GM20431 (cell line): ENCODE results near the gene PARD6B.

ENCODE experiments used
- in situ Hi-C: fragments of 300-500 bp; cut with MseI, MboI; formaldehyde crosslinking; loops from one replicate; pipeline ENCODE4 v1.15.0; 2020; ENCODE audit warnings: low sequenced_read_pairs; ENCODE audit not compliant: unreplicated experiment

PARD6B gene

GRCh38 chr20:50721881-50722281, 9.5 kb upstream of the PARD6B start:
- in situ Hi-C loops: no loop called here

- in situ Hi-C loops: no loop called here
Observed at GRCh38 chr20:50722424-50723155, 8.8 kb upstream of the PARD6B start.

- in situ Hi-C loops: no loop called here
Observed at GRCh38 chr20:50723672-50724071, 7.7 kb upstream of the PARD6B start.

- in situ Hi-C loops: no loop called here
Observed at GRCh38 chr20:50724112-50724725, 7.2 kb upstream of the PARD6B start.

GRCh38 chr20:50724851-50725723, 6.3 kb upstream of the PARD6B start:
- in situ Hi-C loops: no loop called here

- in situ Hi-C loops: no loop called here
Observed at GRCh38 chr20:50725724-50726005, 5.7 kb upstream of the PARD6B start.

- in situ Hi-C loops: no loop called here
Observed at GRCh38 chr20:50726955-50727791, 4.2 kb upstream of the PARD6B start.

GRCh38 chr20:50727792-50728485, 3.4 kb upstream of the PARD6B start:
- in situ Hi-C loops: no loop called here

GRCh38 chr20:50728486-50728980, 2.8 kb upstream of the PARD6B start:
- in situ Hi-C loops: no loop called here

- in situ Hi-C loops: no loop called here
Observed at GRCh38 chr20:50728981-50729874, 2.2 kb upstream of the PARD6B start.

GRCh38 chr20:50729901-50730764, 1.2 kb upstream of the PARD6B start:
- in situ Hi-C loops: no loop called here

GRCh38 chr20:50730765-50731054, 670 bp upstream of the PARD6B start:
- in situ Hi-C loops: no loop called here

GRCh38 chr20:50731930-50732690, 730 bp downstream of the PARD6B start:
- in situ Hi-C loops: no loop called here

- in situ Hi-C loops: no loop called here
Observed at GRCh38 chr20:50733644-50734349, 2.4 kb downstream of the PARD6B start.

- in situ Hi-C loops: no loop called here
Observed at GRCh38 chr20:50734730-50735679, 3.6 kb downstream of the PARD6B start.
